Mesodermal cell (in vitro differentiated cells): Measurements from ENCODE around the gene EEF1A2.

ENCODE experiments used
- H3K27ac ChIP-seq: 2 replicates; pipeline ENCODE4 v1.7.0; 2013; ENCODE audit warnings: mild to moderate bottlenecking, low read depth, low read length, moderate library complexity; ENCODE audit not compliant: severe bottlenecking
- H3K36me3 ChIP-seq: 2 replicates; pipeline ENCODE4 v1.7.1; 2013; ENCODE audit warnings: mild to moderate bottlenecking, low read length, moderate library complexity; ENCODE audit not compliant: control insufficient read depth, insufficient read depth
- H3K4me1 ChIP-seq: one replicate; pipeline ENCODE4 v1.7.1; 2013; ENCODE audit warnings: mild to moderate bottlenecking, low read length; ENCODE audit not compliant: insufficient read depth, control insufficient read depth, poor library complexity, severe bottlenecking
- H3K4me3 ChIP-seq: 2 replicates; pipeline ENCODE4 v1.7.0; 2013; ENCODE audit warnings: low read length, control low read depth, mild to moderate bottlenecking; ENCODE audit not compliant: insufficient read depth, poor library complexity, severe bottlenecking; ENCODE audit errors: extremely low read depth
- H3K9me3 ChIP-seq: 2 replicates; pipeline ENCODE4 v1.7.1; 2013; ENCODE audit warnings: mild to moderate bottlenecking, low read length, moderate library complexity; ENCODE audit not compliant: control insufficient read depth
- WGBS, 2 experiments: methylation state at CpG; one replicate each; pipeline ENCODE4 v1.1.5; 2013; ENCODE audit warnings: missing lambda C conversion rate in 2 of 2; ENCODE audit not compliant: insufficient coverage in 2 of 2; 5-methylcytosine and 5-hydroxymethylcytosine counted together

EEF1A2 gene

GRCh38 chr20:63456429-63457284 lies 42.2 kb downstream of the EEF1A2 start:
- Histone ChIP-seq H3K4me1 (peaks cover 16% of the 10 kb centered on the region), H3K36me3 (no peaks in the 10 kb centered on the region), H3K27ac (no peak overlapping the region), H3K4me3 (no peak overlapping the region), H3K9me3 (no peaks in the 10 kb centered on the region)
- 90% methylated on average over 34 to 35 of the region's 40 CpGs for WGBS, 2 experiments

- no peak overlapping the region for H3K27ac ChIP-seq
- H3K4me1 ChIP-seq = peaks cover 16% of the 10 kb centered on the region
- WGBS, 2 experiments = 83 to 98% methylated on average over 1 to 6 of the region's 10 CpGs
- no peak overlapping the region for H3K4me3 ChIP-seq
- no peaks in the 10 kb centered on the region for H3K9me3 ChIP-seq
- H3K36me3 ChIP-seq = no peaks in the 10 kb centered on the region
These were observed 43.4 kb downstream of the EEF1A2 start for GRCh38 chr20:63455568-63455859.

- H3K27ac ChIP-seq = no peak overlapping the region
- H3K9me3 ChIP-seq = no peaks in the 10 kb centered on the region
- H3K36me3 ChIP-seq = no peaks in the 10 kb centered on the region
- no peak overlapping the region for H3K4me3 ChIP-seq
- WGBS, 2 experiments = 30 to 55% methylated on average over 22 to 31 of the region's 35 CpGs
- peaks cover 16% of the 10 kb centered on the region for H3K4me1 ChIP-seq
These were observed 43.9 kb downstream of the EEF1A2 start for GRCh38 chr20:63454731-63455567.

- Histone ChIP-seq H3K27ac (peak overlapping the region; percentile 64), H3K9me3 (no peaks in the 10 kb centered on the region), H3K36me3 (no peaks in the 10 kb centered on the region), H3K4me1 (peaks cover 16% of the 10 kb centered on the region), H3K4me3 (no peak overlapping the region)
- WGBS, 2 experiments = 71 to 76% methylated on average over 41 to 45 of the region's 46 CpGs
These were observed 45.9 kb downstream of the EEF1A2 start for GRCh38 chr20:63452821-63453523.

- WGBS, 2 experiments = 89 to 90% methylated on average over 20 of the region's 20 CpGs
- Histone ChIP-seq H3K36me3 (no peaks in the 10 kb centered on the region), H3K4me3 (no peak overlapping the region), H3K4me1 (peaks cover 16% of the 10 kb centered on the region), H3K9me3 (no peaks in the 10 kb centered on the region), H3K27ac (no peak overlapping the region)
These were observed 46.5 kb downstream of the EEF1A2 start for GRCh38 chr20:63452341-63452740.

GRCh38 chr20:63451821-63452220 lies 47.1 kb downstream of the EEF1A2 start:
- 94 to 95% methylated on average over 17 of the region's 17 CpGs for WGBS, 2 experiments

GRCh38 chr20:63449796-63450730 lies 48.8 kb downstream of the EEF1A2 start:
- H3K36me3 ChIP-seq = no peaks in the 10 kb centered on the region
- no peak overlapping the region for H3K27ac ChIP-seq
- H3K4me3 ChIP-seq = no peak overlapping the region
- H3K4me1 ChIP-seq = peaks cover 16% of the 10 kb centered on the region
- 85 to 87% methylated on average over 13 to 24 of the region's 30 CpGs for WGBS, 2 experiments
- H3K9me3 ChIP-seq = no peaks in the 10 kb centered on the region

More at GRCh38 chr20:63451821-63452220, 47.1 kb downstream of the EEF1A2 start:
- Histone ChIP-seq H3K9me3 (no peaks in the 10 kb centered on the region), H3K4me3 (no peak overlapping the region), H3K4me1 (peaks cover 16% of the 10 kb centered on the region), H3K27ac (no peak overlapping the region), H3K36me3 (no peaks in the 10 kb centered on the region)

- no peaks in the 10 kb centered on the region for H3K36me3 ChIP-seq
- H3K4me3 ChIP-seq = no peak overlapping the region
- H3K4me1 ChIP-seq = peaks cover 8% of the 10 kb centered on the region
- H3K27ac ChIP-seq = no peak overlapping the region
- H3K9me3 ChIP-seq = no peaks in the 10 kb centered on the region
- 94 to 98% methylated on average over 5 of the region's 5 CpGs for WGBS, 2 experiments
These were observed 49.9 kb downstream of the EEF1A2 start for GRCh38 chr20:63449025-63449424.

GRCh38 chr20:63448031-63448430 lies 50.9 kb downstream of the EEF1A2 start:
- 84 to 87% methylated on average over 18 of the region's 18 CpGs for WGBS, 2 experiments
- H3K4me1 ChIP-seq = no peaks in the 10 kb centered on the region
- no peaks in the 10 kb centered on the region for H3K9me3 ChIP-seq
- no peak overlapping the region for H3K27ac ChIP-seq
- no peak overlapping the region for H3K4me3 ChIP-seq
- H3K36me3 ChIP-seq = no peaks in the 10 kb centered on the region

- WGBS, 2 experiments = 84 to 91% methylated on average over 11 to 12 of the region's 16 CpGs
- no peak overlapping the region for H3K27ac ChIP-seq
- no peaks in the 10 kb centered on the region for H3K9me3 ChIP-seq
- H3K4me1 ChIP-seq = no peaks in the 10 kb centered on the region
- H3K4me3 ChIP-seq = no peak overlapping the region
- H3K36me3 ChIP-seq = no peaks in the 10 kb centered on the region
These were observed 51.6 kb downstream of the EEF1A2 start for GRCh38 chr20:63447320-63447719.
